ENCODE data around the gene PRKN.

PRKN gene

GRCh38 chr6:162528538-162528937 is 199.0 kb downstream of the PRKN start:
- CTCF ChIA-PET = no interaction called here
- DNase-seq (ENCODE audit: extremely low spot score) = no peak
- no peak for TF ChIP-seq TARDBP (IDR thresholded peaks at IDR 0.05)
- no peak for TF ChIP-seq L3MBTL2 (conservative IDR thresholded peaks at IDR 0.05)
- TF ChIP-seq FOXK2 (IDR thresholded peaks at IDR 0.05) = no peak
- TF ChIP-seq ARNT (IDR thresholded peaks at IDR 0.05) = no peak
- no peak for TF ChIP-seq BHLHE40 (IDR thresholded peaks at IDR 0.05; ENCODE audit: borderline replicate concordance)
- TF ChIP-seq FOXA1 (IDR thresholded peaks at IDR 0.05) = no peak
- POLR2A ChIA-PET = no interaction called here

- TF ChIP-seq CTBP1 (IDR thresholded peaks at IDR 0.05; ENCODE audit: borderline replicate concordance) (no peak), L3MBTL2 (conservative IDR thresholded peaks at IDR 0.05) (no peak), FOXM1 (IDR thresholded peaks at IDR 0.05; ENCODE audit: borderline replicate concordance) (no peak), ZNF384 (IDR thresholded peaks at IDR 0.05) (no peak), LEF1 (IDR thresholded peaks at IDR 0.05; ENCODE audit: borderline replicate concordance) (no peak), ARNT (IDR thresholded peaks at IDR 0.05) (no peak), ELF4 (IDR thresholded peaks at IDR 0.05) (no peak), PKNOX1 (IDR thresholded peaks at IDR 0.05) (no peak), SUZ12 (IDR thresholded peaks at IDR 0.05) (no peak), SP1 (IDR thresholded peaks at IDR 0.05) (no peak), NFRKB (IDR thresholded peaks at IDR 0.05) (no peak), BHLHE40 (IDR thresholded peaks at IDR 0.05; ENCODE audit: borderline replicate concordance) (no peak), FOXA1 (IDR thresholded peaks at IDR 0.05) (no peak), TARDBP (IDR thresholded peaks at IDR 0.05) (no peak)
- DNase-seq (ENCODE audit: extremely low spot score) = no peak
- CTCF ChIA-PET = interaction anchor here (0.6 kb wide), 3 partner anchors 23 to 150 kb away, joined by 3 to 4 read pairs (median 3); no protein-coding TSS in a partner anchor
- POLR2A ChIA-PET = no interaction called here
Measured at GRCh38 chr6:162526960-162527359, 200.6 kb downstream of the PRKN start.

- TF ChIP-seq CTBP1 (IDR thresholded peaks at IDR 0.05; ENCODE audit: borderline replicate concordance) = no peak
- TF ChIP-seq ZNF384 (IDR thresholded peaks at IDR 0.05) = no peak
- no peak for TF ChIP-seq SUZ12 (IDR thresholded peaks at IDR 0.05)
- TF ChIP-seq PKNOX1 (IDR thresholded peaks at IDR 0.05) = no peak
- TF ChIP-seq NFRKB (IDR thresholded peaks at IDR 0.05) = no peak
- no peak for TF ChIP-seq ELF4 (IDR thresholded peaks at IDR 0.05)
- TF ChIP-seq ARNT (IDR thresholded peaks at IDR 0.05) = no peak
- no peak for TF ChIP-seq FOXK2 (IDR thresholded peaks at IDR 0.05)
- TF ChIP-seq FOXA1 (IDR thresholded peaks at IDR 0.05) = no peak
- no peak for TF ChIP-seq LEF1 (IDR thresholded peaks at IDR 0.05; ENCODE audit: borderline replicate concordance)
- TF ChIP-seq L3MBTL2 (conservative IDR thresholded peaks at IDR 0.05) = no peak
- no peak for TF ChIP-seq BHLHE40 (IDR thresholded peaks at IDR 0.05; ENCODE audit: borderline replicate concordance)
- no peak for TF ChIP-seq FOXM1 (IDR thresholded peaks at IDR 0.05; ENCODE audit: borderline replicate concordance)
- TF ChIP-seq HDGF (IDR thresholded peaks at IDR 0.05; ENCODE audit: borderline replicate concordance) = no peak
- DNase-seq (ENCODE audit: extremely low spot score) = no peak
- CTCF ChIA-PET = no interaction called here
- POLR2A ChIA-PET = no interaction called here
Measured at GRCh38 chr6:162525181-162525580, 202.4 kb downstream of the PRKN start.

GRCh38 chr6:162512744-162513143 is 214.8 kb downstream of the PRKN start:
- ChIA-PET CTCF (no interaction called here), POLR2A (no interaction called here)
- no peak for TF ChIP-seq L3MBTL2 (conservative IDR thresholded peaks at IDR 0.05)
- no peak for DNase-seq (ENCODE audit: extremely low spot score)

- no peak for DNase-seq (ENCODE audit: extremely low spot score)
- no peak for TF ChIP-seq LEF1 (IDR thresholded peaks at IDR 0.05; ENCODE audit: borderline replicate concordance)
- ChIA-PET CTCF (no interaction called here), POLR2A (no interaction called here)
Measured at GRCh38 chr6:162497389-162497788, 230.2 kb downstream of the PRKN start.

GRCh38 chr6:162493917-162494316 is 233.6 kb downstream of the PRKN start:
- TF ChIP-seq FOXA1 (IDR thresholded peaks at IDR 0.05) = no peak
- TF ChIP-seq TARDBP (IDR thresholded peaks at IDR 0.05) = no peak
- no peak for TF ChIP-seq CTBP1 (IDR thresholded peaks at IDR 0.05; ENCODE audit: borderline replicate concordance)
- no peak for TF ChIP-seq ARNT (IDR thresholded peaks at IDR 0.05)
- no peak for TF ChIP-seq FOXM1 (IDR thresholded peaks at IDR 0.05; ENCODE audit: borderline replicate concordance)
- no peak for TF ChIP-seq NFRKB (IDR thresholded peaks at IDR 0.05)
- TF ChIP-seq ELF4 (IDR thresholded peaks at IDR 0.05) = no peak
- no peak for TF ChIP-seq FOXK2 (IDR thresholded peaks at IDR 0.05)
- no peak for TF ChIP-seq SP1 (IDR thresholded peaks at IDR 0.05)
- TF ChIP-seq HDGF (IDR thresholded peaks at IDR 0.05; ENCODE audit: borderline replicate concordance) = no peak
- TF ChIP-seq L3MBTL2 (conservative IDR thresholded peaks at IDR 0.05) = no peak
- no peak for TF ChIP-seq ZNF384 (IDR thresholded peaks at IDR 0.05)
- TF ChIP-seq PKNOX1 (IDR thresholded peaks at IDR 0.05) = no peak
- TF ChIP-seq SUZ12 (IDR thresholded peaks at IDR 0.05) = no peak
- no peak for TF ChIP-seq LEF1 (IDR thresholded peaks at IDR 0.05; ENCODE audit: borderline replicate concordance)
- no peak for TF ChIP-seq BHLHE40 (IDR thresholded peaks at IDR 0.05; ENCODE audit: borderline replicate concordance)
- POLR2A ChIA-PET = no interaction called here
- DNase-seq (ENCODE audit: extremely low spot score) = no peak
- CTCF ChIA-PET = no interaction called here

GRCh38 chr6:162491637-162492036 is 235.9 kb downstream of the PRKN start:
- DNase-seq (ENCODE audit: extremely low spot score) = no peak
- ChIA-PET CTCF (no interaction called here), POLR2A (no interaction called here)
- TF ChIP-seq ZNF384 (IDR thresholded peaks at IDR 0.05) (no peak), BHLHE40 (IDR thresholded peaks at IDR 0.05; ENCODE audit: borderline replicate concordance) (no peak), SP1 (IDR thresholded peaks at IDR 0.05) (no peak), LEF1 (IDR thresholded peaks at IDR 0.05; ENCODE audit: borderline replicate concordance) (no peak), HDGF (IDR thresholded peaks at IDR 0.05; ENCODE audit: borderline replicate concordance) (no peak), CTBP1 (IDR thresholded peaks at IDR 0.05; ENCODE audit: borderline replicate concordance) (no peak), L3MBTL2 (conservative IDR thresholded peaks at IDR 0.05) (no peak), FOXA1 (IDR thresholded peaks at IDR 0.05) (no peak), TARDBP (IDR thresholded peaks at IDR 0.05) (no peak), FOXM1 (IDR thresholded peaks at IDR 0.05; ENCODE audit: borderline replicate concordance) (no peak)

Measured in HEK293T (cell line).